Measurements from ENCODE around the gene BPIFB1. TPM values are rescaled to one million over a fixed set of nuclear protein-coding genes. Genes with fewer than 3 reads are reported as not detected.

The BPIFB1 gene
- total RNA-seq, 4 donors from 2014 or later, result not detected

DNA sequence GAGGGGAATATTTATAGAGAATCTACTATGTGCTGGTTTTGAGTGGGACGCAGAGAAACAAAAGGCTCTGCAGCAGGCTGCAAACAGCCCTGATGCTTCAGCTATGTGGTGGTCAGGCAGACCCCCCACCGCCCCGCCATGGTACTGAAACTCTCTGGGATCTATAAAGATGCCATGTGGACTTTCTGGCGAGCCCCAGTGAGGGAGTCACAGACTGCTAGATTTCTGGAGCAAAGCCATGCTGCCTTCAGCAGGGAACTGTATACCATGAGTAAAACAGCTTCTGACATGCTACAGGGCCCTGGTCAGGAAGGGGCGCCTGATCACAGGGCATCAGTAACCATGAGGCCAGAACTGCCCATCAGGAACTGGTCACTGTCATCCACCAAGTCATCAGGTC lies 19.2 kb upstream of the BPIFB1 start:
- ATAC-seq (ENCODE audit: low FRiP score), result no peak
- TF ChIP-seq, protein P1, sequence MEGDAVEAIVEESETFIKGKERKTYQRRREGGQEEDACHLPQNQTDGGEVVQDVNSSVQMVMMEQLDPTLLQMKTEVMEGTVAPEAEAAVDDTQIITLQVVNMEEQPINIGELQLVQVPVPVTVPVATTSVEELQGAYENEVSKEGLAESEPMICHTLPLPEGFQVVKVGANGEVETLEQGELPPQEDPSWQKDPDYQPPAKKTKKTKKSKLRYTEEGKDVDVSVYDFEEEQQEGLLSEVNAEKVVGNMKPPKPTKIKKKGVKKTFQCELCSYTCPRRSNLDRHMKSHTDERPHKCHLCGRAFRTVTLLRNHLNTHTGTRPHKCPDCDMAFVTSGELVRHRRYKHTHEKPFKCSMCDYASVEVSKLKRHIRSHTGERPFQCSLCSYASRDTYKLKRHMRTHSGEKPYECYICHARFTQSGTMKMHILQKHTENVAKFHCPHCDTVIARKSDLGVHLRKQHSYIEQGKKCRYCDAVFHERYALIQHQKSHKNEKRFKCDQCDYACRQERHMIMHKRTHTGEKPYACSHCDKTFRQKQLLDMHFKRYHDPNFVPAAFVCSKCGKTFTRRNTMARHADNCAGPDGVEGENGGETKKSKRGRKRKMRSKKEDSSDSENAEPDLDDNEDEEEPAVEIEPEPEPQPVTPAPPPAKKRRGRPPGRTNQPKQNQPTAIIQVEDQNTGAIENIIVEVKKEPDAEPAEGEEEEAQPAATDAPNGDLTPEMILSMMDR (IDR thresholded peaks at IDR 0.05), result no peak
- DNase-seq (ENCODE audit: low spot score), result no peak

DNA sequence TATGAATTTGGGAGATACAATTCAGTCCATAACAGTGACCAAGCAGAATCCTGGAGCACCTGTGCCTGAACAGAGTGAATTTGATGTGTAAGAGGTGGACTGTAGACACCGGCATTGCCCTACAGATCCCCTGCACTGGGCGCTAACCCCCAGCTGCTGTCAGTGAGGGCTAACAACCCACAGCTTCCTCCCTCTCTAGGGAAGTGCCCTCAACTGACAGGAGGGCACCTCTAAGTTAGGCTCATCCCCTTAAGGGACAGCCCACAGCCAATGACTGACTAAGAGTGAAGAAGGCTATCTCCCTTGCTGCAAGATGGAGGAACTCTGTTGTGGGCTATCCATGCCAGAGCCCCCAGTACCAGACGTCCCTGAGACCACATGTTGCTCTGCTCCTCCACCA lies 15.3 kb upstream of the BPIFB1 start:
- ATAC-seq (ENCODE audit: low FRiP score), result no peak
- DNase-seq (ENCODE audit: low spot score), result no peak
- TF ChIP-seq, protein P1 (IDR thresholded peaks at IDR 0.05), result no peak

DNA sequence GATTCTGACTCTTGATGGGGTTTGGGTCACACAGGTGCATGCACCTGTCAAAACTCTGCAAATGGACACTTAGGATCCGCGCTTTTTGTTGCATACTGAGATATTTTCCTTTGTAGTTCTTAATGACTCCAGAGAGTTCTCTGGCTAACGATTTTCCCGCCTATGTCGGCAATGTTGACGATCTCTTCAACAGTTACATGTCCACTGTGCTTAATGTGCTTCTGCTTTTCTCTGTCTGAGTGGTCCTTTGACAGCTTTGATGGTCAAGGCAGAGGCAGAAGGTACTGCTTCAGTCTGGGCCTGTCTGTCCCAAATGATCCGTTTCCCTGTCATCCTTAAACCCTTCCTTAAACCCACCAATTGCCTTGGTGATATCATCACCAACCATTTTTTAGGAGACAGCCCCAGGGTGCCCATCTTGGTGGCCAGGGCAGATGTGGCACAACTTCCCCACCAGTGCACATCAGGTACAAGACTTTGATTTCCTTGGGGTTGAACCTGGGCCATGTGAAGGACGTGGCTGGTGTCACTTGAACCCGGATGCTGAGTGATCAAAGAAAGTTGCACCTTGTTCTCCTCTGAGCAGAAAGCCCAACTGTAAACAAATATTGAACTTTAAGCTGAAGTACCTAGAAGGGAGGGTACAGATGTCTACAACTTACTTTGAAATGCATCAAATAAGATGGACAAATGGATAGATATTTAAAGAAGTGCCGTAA lies 10.7 kb upstream of the BPIFB1 start:
- DNase-seq (ENCODE audit: low spot score) (no peak), ATAC-seq (ENCODE audit: low FRiP score) (no peak)
- TF ChIP-seq, protein P1 (IDR thresholded peaks at IDR 0.05), result no peak

DNA sequence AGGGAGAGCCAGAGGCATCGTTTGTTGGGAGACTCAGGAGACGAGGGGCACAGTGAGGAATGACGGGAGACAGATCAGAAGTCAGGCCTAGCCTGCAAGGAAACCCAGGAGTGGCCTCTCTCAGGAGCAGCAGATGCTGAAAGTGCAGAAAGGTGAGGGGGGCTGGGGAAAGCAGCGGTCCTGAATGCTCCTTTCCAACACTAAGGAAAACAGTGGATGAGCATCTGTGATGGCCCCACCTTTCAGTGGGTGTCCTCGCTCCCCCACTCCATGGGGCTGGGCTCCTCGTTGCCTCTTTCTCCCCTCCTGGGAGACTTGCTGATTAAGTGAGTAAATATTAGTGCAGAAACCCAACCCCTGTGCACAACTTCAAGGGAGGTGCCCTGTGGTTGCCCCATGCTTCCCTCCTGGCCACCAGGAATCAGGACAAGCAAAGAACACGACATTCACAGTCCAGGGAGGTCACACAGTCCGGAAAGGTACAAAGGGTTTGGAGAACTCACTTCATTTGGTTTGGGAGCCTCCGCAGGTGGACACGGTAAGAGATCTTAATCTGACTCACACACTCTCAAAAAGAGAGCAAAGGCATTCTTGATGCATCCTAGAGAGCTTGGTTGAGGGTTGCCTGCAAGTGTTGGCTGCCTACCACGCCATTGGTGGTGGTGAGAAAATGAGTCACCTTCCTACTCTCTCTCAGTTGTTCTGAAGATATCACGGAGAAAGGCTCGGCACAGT lies 9.7 kb upstream of the BPIFB1 start:
- TF ChIP-seq, protein P1 (IDR thresholded peaks at IDR 0.05), result no peak
- ATAC-seq (ENCODE audit: low FRiP score), result no peak
- DNase-seq (ENCODE audit: low spot score), result no peak

DNA sequence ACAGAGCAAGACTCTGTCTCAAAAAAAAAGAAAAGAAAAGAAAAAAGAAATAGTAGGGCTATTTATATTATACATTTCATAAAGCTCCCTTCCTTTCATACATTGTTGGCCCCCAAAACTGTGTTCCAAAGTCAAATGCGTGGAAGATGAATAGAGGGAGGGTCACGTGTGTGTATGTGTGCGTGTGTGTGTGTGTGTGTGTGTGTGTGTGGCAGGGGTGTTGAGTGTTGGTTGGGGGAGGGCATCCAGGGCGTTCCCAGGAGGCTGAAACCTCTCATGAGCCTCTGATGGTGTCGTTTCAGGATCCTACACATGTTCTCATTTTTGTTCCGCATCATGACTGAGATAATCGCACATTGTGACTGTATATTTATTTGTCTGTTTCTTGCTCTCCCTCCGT lies 7.8 kb upstream of the BPIFB1 start:
- TF ChIP-seq, protein P1 (IDR thresholded peaks at IDR 0.05), result no peak
- DNase-seq (ENCODE audit: low spot score) (no peak), ATAC-seq (ENCODE audit: low FRiP score) (no peak)

DNA sequence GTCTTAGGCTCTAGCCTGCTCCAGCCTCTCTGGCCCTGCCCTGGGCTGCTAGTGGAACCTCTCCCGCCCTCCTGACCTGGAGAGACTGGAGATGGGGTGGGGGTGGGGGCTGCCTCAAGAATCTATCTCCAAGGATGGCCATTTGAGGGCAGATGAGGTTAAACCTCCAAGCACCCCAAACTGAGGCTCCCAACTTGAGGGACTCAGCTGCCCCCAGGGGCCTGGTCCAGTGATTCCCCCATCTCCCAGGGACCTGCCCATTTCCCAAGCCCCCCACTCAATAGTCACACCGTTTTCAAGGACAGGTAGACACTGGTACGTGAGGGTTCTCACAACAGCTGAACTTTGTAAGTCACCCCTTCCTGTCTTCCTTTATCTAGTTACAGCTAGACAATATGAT lies 7.1 kb upstream of the BPIFB1 start:
- TF ChIP-seq, protein P1 (IDR thresholded peaks at IDR 0.05), result no peak

More for the DNA sequence above, 7.1 kb upstream of the BPIFB1 start:
- no peak for DNase-seq (ENCODE audit: low spot score)
- no peak for ATAC-seq (ENCODE audit: low FRiP score)
